Sciatic nerve (tissue), 2 donors: Measurements from ENCODE around the gene WDFY3. TPM values are rescaled to one million over a fixed set of nuclear protein-coding genes. Genes with fewer than 3 reads are reported as not detected.

ENCODE experiments used
- ATAC-seq: fragments of 200-7000 bp; cut with Tn5 transposase; one replicate; pipeline ENCODE4 v1.9.1; 2020; ENCODE audit warnings: mild to moderate bottlenecking, moderate library complexity
- DNase-seq: peaks from one replicate; pipeline ENCODE4 v3.0.0-alpha.2; 2020; ENCODE audit warnings: low spot score
- intact Hi-C: fragments of 100-400 bp; cut with DNase I; formaldehyde crosslinking; loops from one replicate; pipeline ENCODE4 v1.14.2; 2022
- total RNA-seq: library from RNA; stranded (reverse); fragmentation: NEBNext Ultra II Directional; extraction: Animal tissue kit (Norgen Biotek cat#: 25700); gene quantifications from one replicate; pipeline ENCODE4 v1.2.1, GENCODE V29; 2021
- donor health status: DM: no; HTN: no; CAD: no.
- donor health status: DM: no; HTN: no; CAD: no.

WDFY3 gene
- total RNA-seq, 1 donor from 2014 or later, result 139 TPM

- no peak for ATAC-seq
- intact Hi-C loops, result no loop called here
Observed at GRCh38 chr4:84957514-84958420, 8.7 kb downstream of the WDFY3 start.

GRCh38 chr4:84956014-84956413 lies 10.5 kb downstream of the WDFY3 start:
- DNase-seq (no peak), ATAC-seq (no peak)
- intact Hi-C loops, result no loop called here

More at GRCh38 chr4:84957514-84958420, 8.7 kb downstream of the WDFY3 start:
- DNase-seq, result no peak

- intact Hi-C loops, result no loop called here
- ATAC-seq, result no peak
- DNase-seq, result no peak
Observed at GRCh38 chr4:84954982-84955567, 11.4 kb downstream of the WDFY3 start.

GRCh38 chr4:84952776-84953175 lies 13.7 kb downstream of the WDFY3 start:
- no peak for DNase-seq
- no peak for ATAC-seq
- intact Hi-C loops, result no loop called here

GRCh38 chr4:84952004-84952403 lies 14.5 kb downstream of the WDFY3 start:
- DNase-seq, result no peak
- ATAC-seq, result no peak
- intact Hi-C loops, result no loop called here

- no peak for DNase-seq
- intact Hi-C loops, result no loop called here
- peak; percentile 49 for ATAC-seq
Observed at GRCh38 chr4:84948056-84948455, 18.4 kb downstream of the WDFY3 start.

GRCh38 chr4:84944947-84945346 lies 21.5 kb downstream of the WDFY3 start:
- intact Hi-C loops, result no loop called here
- DNase-seq, result no peak
- ATAC-seq, result no peak

GRCh38 chr4:84940960-84941359 lies 25.5 kb downstream of the WDFY3 start:
- no peak for ATAC-seq
- intact Hi-C loops, result no loop called here
- DNase-seq, result no peak

- no peak for ATAC-seq
- no peak for DNase-seq
- intact Hi-C loops, result no loop called here
Observed at GRCh38 chr4:84939113-84939512, 27.4 kb downstream of the WDFY3 start.

GRCh38 chr4:84938316-84938715 lies 28.2 kb downstream of the WDFY3 start:
- intact Hi-C loops, result no loop called here
- DNase-seq (no peak), ATAC-seq (peak; percentile 56)

- ATAC-seq (no peak), DNase-seq (no peak)
- intact Hi-C loops, result no loop called here
Observed at GRCh38 chr4:84937381-84937977, 29.0 kb downstream of the WDFY3 start.

- intact Hi-C loops, result no loop called here
- DNase-seq (no peak), ATAC-seq (no peak)
Observed at GRCh38 chr4:84936123-84936522, 30.4 kb downstream of the WDFY3 start.

- DNase-seq, result no peak
- intact Hi-C loops, result no loop called here
Observed at GRCh38 chr4:84932462-84932861, 34.0 kb downstream of the WDFY3 start.

GRCh38 chr4:84931961-84932360 lies 34.5 kb downstream of the WDFY3 start:
- intact Hi-C loops, result no loop called here
- DNase-seq (no peak), ATAC-seq (no peak)

More at GRCh38 chr4:84932462-84932861, 34.0 kb downstream of the WDFY3 start:
- ATAC-seq, result no peak

GRCh38 chr4:84931274-84931673 lies 35.2 kb downstream of the WDFY3 start:
- intact Hi-C loops, result no loop called here
- DNase-seq (no peak), ATAC-seq (no peak)

- intact Hi-C loops, result no loop called here
- ATAC-seq, result no peak
- DNase-seq, result no peak
Observed at GRCh38 chr4:84928089-84928488, 38.4 kb downstream of the WDFY3 start.

GRCh38 chr4:84927428-84927827 lies 39.1 kb downstream of the WDFY3 start:
- intact Hi-C loops, result no loop called here
- ATAC-seq (no peak), DNase-seq (no peak)

- ATAC-seq (no peak), DNase-seq (no peak)
- intact Hi-C loops, result no loop called here
Observed at GRCh38 chr4:84925558-84925957, 40.9 kb downstream of the WDFY3 start.

GRCh38 chr4:84924434-84924833 lies 42.1 kb downstream of the WDFY3 start:
- intact Hi-C loops, result no loop called here
- no peak for ATAC-seq
- no peak for DNase-seq

GRCh38 chr4:84920617-84921016 lies 45.9 kb downstream of the WDFY3 start:
- no peak for ATAC-seq
- intact Hi-C loops, result no loop called here
- DNase-seq, result no peak
